Fibroblast of gingiva (primary cell): ENCODE results near the gene VGF.
"Not testable (repeated sequence)": the region's sequence is repeated elsewhere in the genome, so short reads cannot be mapped to it uniquely, and the experiment has no call there.

Experiments used
- DNase-seq: peaks from one replicate; pipeline ENCODE4 v3.0.0-alpha.2; 2011; ENCODE audit warnings: low read depth

The VGF gene

GRCh38 chr7:101165075-101165957, at the start of gene VGF:
VGF (minus strand) TSS chr7:101165569; CDS start chr7:101164843, 726 bp downstream.
- DNase-seq, result peak; percentile 90

DNA sequence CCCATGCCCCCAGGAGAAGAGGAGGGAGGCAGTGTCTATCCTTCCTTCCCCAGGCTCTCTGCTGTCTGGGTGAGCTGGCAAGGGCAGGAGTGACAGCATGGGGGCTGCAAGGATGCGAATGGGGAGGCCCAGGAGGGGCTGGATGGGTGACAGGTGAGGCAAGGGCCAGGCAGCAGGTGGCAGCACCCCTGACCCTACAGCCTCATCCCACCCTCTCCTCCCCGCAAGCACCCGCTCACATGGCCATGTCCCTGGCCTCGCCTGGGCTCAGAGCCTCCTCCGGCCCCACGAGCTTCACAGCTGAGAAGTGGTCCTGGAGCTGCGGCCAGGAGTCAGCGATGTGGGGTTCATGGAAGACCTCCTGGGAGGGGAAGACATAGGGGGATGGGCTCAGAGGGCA, 46.6 kb upstream of the VGF start:
- DNase-seq, result no peak

DNA sequence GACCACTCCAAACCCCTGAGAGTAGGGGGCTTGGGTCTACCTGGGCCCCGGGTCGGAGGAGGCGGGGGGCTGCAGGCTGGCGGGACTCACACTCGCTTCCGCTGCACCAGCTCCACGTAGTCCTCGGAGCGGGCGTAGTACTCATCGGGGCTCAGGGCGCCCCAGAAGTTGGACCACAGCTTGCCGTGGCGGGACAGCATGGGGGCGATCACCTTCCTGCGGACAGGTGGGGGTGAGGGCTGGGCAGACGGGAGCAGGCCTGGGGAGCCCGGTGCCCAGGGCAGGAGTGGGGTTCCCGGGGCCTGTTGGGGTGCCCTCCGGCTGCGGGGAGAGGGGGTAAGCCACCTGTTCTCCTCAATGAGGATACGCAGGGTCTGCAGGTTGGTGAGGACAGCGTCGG, 46.1 kb upstream of the VGF start:
- DNase-seq, result no peak

DNA sequence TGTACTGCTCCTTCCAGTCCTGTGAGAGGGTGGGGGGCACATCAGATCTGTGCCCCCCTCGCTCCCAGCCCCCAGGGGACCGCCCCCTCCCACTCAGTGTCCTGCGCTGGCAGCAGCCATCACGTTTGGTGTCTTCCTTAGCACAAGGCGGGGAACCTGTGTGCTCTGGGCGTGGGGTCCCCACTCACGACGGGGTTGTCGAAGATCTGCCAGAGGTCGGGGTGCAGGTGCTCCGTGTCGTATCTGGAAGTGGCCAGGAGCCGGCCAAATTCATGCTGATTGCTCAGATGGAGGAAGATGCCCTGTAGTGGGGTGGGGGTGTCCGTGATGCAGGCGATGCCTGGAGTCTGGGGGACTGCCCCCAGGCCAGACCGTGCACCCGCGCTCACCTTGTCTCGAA, 44.8 kb upstream of the VGF start:
- DNase-seq, result no peak

DNA sequence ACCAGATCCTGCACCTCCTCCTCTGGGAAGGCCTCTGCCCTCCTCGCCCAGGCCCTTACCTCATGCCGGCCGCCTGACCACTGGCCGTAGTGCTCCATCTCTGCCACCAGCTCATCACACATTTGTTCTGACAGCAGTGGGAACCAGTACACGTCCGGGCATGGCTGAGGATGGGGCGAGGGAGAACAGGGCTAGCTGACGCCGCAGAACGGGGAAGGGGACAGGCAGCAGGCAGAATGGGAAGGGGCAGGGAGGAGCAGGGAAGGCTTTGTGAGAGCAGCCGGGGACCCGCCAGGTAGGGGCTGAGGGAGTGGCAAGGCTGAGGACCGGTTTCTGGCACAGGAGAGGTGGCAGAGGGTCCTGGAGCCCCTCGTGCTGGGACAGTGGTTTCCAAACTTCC, 43.4 kb upstream of the VGF start:
- no peak for DNase-seq

DNA sequence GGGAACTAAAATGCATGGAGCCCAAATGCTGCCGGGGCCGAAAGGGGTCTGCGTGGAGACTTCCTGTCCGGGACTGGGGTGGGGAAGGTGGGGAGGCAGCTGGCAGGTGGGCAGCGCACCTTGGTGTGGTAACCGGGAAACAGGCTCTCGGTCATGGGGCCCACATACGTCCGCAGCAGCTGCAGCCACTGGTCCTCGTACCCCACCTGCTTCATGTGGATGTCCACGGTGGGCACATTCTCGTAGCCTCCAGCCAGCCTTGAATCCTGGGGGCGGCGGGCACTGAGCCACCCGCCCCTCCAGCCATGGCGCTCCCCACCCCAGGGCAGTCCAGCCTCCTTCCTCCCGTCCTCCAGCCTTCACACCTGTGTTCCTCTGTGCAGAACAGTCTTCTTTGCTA, 42.1 kb upstream of the VGF start:
- no peak for DNase-seq

- DNase-seq, result no peak
Observed at GRCh38 chr7:101206665-101207042, 41.3 kb upstream of the VGF start.

GRCh38 chr7:101205901-101206664, 40.7 kb upstream of the VGF start:
- no peak for DNase-seq

GRCh38 chr7:101203740-101204738, 38.7 kb upstream of the VGF start:
- DNase-seq, result peak; percentile 45

GRCh38 chr7:101202603-101202918, 37.2 kb upstream of the VGF start:
- DNase-seq, result no peak

DNA sequence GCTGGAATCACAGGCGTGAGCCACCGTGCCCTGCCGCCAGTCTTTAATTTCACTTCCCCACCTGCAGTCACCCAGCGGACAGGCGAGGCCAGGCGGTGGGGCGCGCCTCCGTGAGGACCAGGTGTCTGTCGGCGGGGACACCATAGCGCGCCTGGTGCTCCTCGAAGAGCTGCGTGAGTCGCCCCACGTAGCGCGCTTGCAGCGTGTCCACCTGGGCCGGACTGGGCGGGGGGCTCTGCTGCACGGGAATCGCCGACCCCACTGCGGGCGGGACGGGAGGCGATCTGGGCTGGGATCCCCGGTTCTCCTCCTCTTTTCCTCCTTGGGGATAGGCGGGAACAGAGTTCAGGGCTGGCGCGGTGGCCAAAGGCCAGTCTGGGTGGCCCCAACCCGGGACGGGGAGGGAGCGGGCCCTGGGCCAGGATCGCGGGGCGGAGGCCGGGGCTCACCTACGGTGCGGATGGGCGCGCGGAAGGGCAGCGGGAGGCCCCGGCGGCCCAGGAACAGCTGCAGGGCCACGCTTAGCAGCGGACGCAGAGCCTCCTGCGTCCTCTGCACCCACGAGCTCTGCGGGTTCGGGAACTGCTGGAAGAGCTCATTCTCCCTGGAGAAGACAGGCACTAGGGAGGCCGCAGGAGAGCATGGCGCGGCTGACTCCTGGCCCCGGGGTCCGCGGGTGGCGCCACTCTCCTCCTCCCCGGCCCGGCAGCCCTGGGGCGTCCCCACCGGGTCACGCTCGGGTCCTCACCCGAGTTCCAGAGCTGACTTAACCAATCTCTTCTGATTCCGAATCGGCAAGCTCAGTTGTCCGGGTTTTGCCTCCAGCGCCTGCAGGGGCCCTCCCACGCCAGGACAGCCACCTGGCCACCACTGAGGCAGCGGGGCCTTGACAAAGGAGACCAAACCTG, 36.6 kb upstream of the VGF start:
- no peak for DNase-seq

DNA sequence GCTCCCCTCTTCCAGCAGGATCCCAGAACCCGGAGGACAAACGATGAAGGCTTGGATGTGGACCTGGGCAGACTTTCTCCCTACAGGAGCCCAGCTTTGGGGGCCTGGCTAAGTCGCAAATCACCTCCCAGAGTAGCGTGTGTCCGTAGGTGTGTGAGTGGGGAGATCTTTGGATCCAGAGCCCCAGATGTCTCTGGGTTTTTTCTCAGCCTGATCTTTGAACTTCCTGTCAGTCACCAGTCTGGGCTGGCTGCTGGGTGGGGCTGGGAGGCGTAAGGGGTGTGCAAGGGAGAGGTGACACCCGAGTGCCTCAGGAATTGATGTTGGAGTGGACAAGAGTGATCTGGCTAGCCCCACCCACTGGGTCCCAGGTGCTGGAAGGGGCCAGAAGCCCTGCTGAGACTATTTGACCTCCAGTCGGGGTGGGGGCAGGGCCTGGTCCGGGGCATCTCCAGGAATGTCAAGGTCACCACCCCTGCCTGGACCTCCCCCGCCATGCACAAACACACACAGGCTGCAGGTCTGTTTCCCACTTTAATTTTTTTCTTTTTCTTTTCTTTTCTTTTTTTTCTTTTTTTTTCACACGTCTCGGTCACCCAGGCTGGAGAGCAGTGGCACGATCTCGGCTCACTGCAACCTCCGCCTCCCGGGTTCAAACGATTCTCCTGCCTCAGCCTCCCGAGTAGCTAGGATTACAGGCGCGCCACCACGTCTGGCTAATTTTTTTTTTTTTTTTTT, 35.7 kb upstream of the VGF start, which contains the start of gene MOGAT3:
MOGAT3 (minus strand) TSS at position 175 of the 738 bp plus-strand sequence. CDS start 182 bp downstream, outside the sequence.
- DNase-seq, result no peak

- no peak for DNase-seq
Observed at GRCh38 chr7:101200504-101200861, 35.1 kb upstream of the VGF start.

DNA sequence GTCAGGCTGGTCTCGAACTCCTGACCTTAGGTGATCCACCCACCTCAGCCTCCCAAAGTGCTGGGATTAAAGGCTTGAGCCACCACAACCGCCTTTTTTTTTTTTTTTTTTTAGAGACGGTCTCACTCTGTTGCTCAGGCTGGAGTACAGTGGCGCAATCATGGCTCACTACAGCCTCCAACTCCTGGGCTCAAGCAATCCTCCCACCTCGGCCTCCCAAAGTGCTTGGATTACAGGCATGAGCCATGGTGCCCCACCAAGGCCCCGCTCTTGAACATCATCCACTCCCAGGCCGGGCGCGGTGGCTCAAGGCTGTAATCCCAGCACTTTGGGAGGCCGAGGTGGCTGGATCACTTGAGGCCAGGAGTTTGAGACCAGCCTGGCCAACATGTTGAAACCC, 34.2 kb upstream of the VGF start:
- not testable (repeated sequence) for DNase-seq

GRCh38 chr7:101198476-101198875, 33.1 kb upstream of the VGF start:
- DNase-seq, result no peak

GRCh38 chr7:101197991-101198390, 32.6 kb upstream of the VGF start:
- DNase-seq, result no peak

GRCh38 chr7:101195884-101196283, 30.5 kb upstream of the VGF start:
- no peak for DNase-seq

DNA sequence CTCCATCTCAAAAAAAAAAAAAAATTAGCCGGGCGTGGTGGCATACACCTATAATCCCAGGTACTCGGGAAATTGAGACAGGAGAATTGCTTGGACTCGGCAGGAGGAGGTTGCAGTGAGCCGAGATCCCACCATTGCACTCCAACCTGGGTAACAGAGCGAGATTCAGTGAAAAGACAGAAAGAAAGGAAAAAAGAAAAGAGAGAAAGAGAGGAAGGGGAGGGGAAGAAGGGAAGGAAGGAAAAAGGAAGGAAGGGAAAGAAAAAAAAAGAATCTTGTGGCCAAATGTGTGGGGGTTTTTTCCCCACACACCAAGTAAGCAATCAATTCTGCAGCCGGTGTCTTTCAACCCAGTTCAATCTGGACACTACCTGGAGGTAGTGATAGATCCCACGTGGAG, 23.7 kb upstream of the VGF start:
- no peak for DNase-seq

GRCh38 chr7:101186844-101187428, 21.6 kb upstream of the VGF start:
- no peak for DNase-seq

- DNase-seq, result no peak
Observed at GRCh38 chr7:101186194-101186593, 20.8 kb upstream of the VGF start.
